Tibial nerve (tissue), 4 donors: ENCODE measurements around the gene RAB3C. TPM values are rescaled to one million over a fixed set of nuclear protein-coding genes. Genes with fewer than 3 reads are reported as not detected.

Experiments
- DNase-seq, 2 donors: peaks; one replicate each; pipeline ENCODE4 v3.0.0-alpha.2; 2019; ENCODE audit warnings: low spot score in 2 of 2
- H3K27ac ChIP-seq, 4 donors: fragments of 200-600 bp; sonication (generic) in 3 of 4; one replicate each; pipeline ENCODE4 v1.5.1; 2017 to 2019; ENCODE audit warnings: mild to moderate bottlenecking in 1 of 4
- H3K27me3 ChIP-seq, 2 donors: fragments of 200-600 bp; sonication (generic) in 1 of 2; one replicate each; pipeline versions ENCODE4 v1.5.1 to v1.6.0; 2017 to 2019
- H3K36me3 ChIP-seq, 3 donors: fragments of 200-600 bp; sonication (generic); one replicate each; pipeline ENCODE4 v1.5.1; 2018 to 2019
- H3K4me1 ChIP-seq, 4 donors: fragments of 200-600 bp; sonication (generic) in 3 of 4; one replicate each; pipeline ENCODE4 v1.5.1; 2017 to 2019
- H3K4me3 ChIP-seq, 4 donors: fragments of 200-600 bp; sonication (generic) in 3 of 4; one replicate each; pipeline ENCODE4 v1.5.1; 2017 to 2019; ENCODE audit warnings: mild to moderate bottlenecking in 1 of 4, moderate library complexity in 1 of 4
- H3K9me3 ChIP-seq, 4 donors: fragments of 200-600 bp; sonication (generic) in 3 of 4; one replicate each; pipeline ENCODE4 v1.5.1; 2017 to 2019
- CTCF ChIP-seq, 5 experiments: fragments of 200-600 bp in 3 of 5; fragments of 450-650 bp in 2 of 5; sonication (generic) in 3 of 5; IDR thresholded peaks; one replicate each; pipeline ENCODE4 v1.5.1; 2016 to 2019; ENCODE audit warnings: antibody characterized with exemption in 5 of 5, mild to moderate bottlenecking in 3 of 5, moderate library complexity in 2 of 5
- EP300 ChIP-seq, 2 donors: sonication (generic); formaldehyde crosslinking; IDR thresholded peaks; one replicate each; pipeline ENCODE4 v1.6.1; 2017; ENCODE audit warnings: antibody characterized with exemption in 2 of 2, mild to moderate bottlenecking in 1 of 2
- POLR2A ChIP-seq, 2 donors: fragments of 450-650 bp; IDR thresholded peaks; one replicate each; pipeline ENCODE4 v1.6.1; 2017; ENCODE audit warnings: antibody characterized with exemption in 2 of 2, mild to moderate bottlenecking in 2 of 2, moderate library complexity in 2 of 2
- WGBS, 2 donors: methylation state at CpG; one replicate each; pipeline ENCODE4 v1.1.5; 2018; 5-methylcytosine and 5-hydroxymethylcytosine counted together
- total RNA-seq, 4 donors: library from RNA; depleted of rRNA; stranded (reverse); fragments of >200 nt; gene quantifications; one replicate each; pipeline ENCODE4 v1.1.0, GENCODE V29; 2016

RAB3C gene
- total RNA-seq, 4 donors from 2014 or later: under 0.01 to 1.2 (median 1.0) TPM

DNA sequence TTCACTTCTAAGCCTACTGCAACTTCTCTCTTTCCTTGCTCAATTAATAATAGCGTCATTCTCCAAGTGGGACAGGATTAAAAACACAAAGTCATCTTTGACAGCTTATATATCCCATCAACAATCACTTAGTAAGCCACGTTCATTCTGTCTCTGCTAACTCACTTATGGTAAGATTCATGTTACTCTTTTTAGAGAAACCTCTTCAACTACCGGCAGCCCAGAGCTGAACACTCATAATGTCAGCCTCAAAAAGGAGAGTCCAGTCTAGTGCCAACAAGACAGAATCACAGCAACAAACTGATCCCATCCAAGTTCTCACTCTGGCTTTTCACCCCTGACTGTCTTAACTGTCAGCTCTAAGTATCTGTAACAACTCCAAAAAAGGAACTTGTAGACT lies 196.0 kb downstream of the RAB3C start:
- Histone ChIP-seq H3K9me3 (no peaks in the 10 kb centered on the region), H3K36me3 (no peaks in the 10 kb centered on the region), H3K4me3 (no peak overlapping the region), H3K27ac (no peak overlapping the region), H3K27me3 (no peaks in the 10 kb centered on the region), H3K4me1 (no peaks in the 10 kb centered on the region)
- TF ChIP-seq POLR2A (IDR thresholded peaks at IDR 0.05) (no peak), EP300 (IDR thresholded peaks at IDR 0.05) (no peak), CTCF (IDR thresholded peaks at IDR 0.05) (no peak)
- no peak for DNase-seq
- 91% methylated on average over 3 of the region's 3 CpGs for WGBS, 2 donors

- H3K27ac ChIP-seq: no peak overlapping the region
- TF ChIP-seq POLR2A (IDR thresholded peaks at IDR 0.05): no peak
- no peak for TF ChIP-seq EP300 (IDR thresholded peaks at IDR 0.05)
- TF ChIP-seq CTCF (IDR thresholded peaks at IDR 0.05): no peak
- no peak for DNase-seq
- H3K27me3 ChIP-seq: no peaks in the 10 kb centered on the region
- no peaks in the 10 kb centered on the region for H3K36me3 ChIP-seq
- H3K4me3 ChIP-seq: no peak overlapping the region
- no peaks in the 10 kb centered on the region for H3K4me1 ChIP-seq
- 65 to 78% methylated on average over 2 of the region's 2 CpGs for WGBS, 2 donors
- H3K9me3 ChIP-seq: no peaks in the 10 kb centered on the region
Measured at GRCh38 chr5:58786035-58786434, 203.2 kb downstream of the RAB3C start.

DNA sequence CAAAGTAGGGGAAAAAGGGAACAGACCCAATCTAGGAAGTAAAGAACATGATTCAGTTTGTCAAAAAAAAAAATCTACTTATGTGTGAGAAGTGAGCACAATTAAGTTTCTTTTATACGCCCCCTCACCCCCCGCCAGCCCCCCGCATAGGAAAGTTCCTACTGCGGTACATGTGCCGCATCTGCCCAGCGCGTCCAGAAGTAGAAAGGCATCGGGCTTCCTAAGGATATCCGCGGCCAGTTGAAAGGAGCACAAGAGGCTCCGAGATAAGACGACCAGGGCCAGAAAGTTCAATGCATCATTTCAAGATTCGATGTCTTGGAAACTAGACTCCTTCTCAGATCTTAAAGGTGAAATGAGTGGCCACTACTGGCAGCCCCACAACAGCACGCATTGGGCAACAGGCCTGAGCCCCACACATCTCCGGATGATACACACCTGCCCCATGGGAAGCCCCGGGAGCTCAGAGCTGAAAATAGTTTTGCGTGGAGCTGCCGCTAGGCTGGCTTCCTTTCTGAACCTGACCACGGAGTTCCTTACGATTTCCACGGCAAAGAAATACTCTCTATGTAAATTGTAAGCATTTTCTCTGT lies 203.9 kb downstream of the RAB3C start:
- Histone ChIP-seq H3K9me3 (no peaks in the 10 kb centered on the region), H3K4me3 (no peak overlapping the region), H3K27me3 (no peaks in the 10 kb centered on the region), H3K27ac (no peak overlapping the region), H3K4me1 (no peaks in the 10 kb centered on the region), H3K36me3 (no peaks in the 10 kb centered on the region)
- WGBS, 2 donors: 88 to 89% methylated on average over 21 of the region's 21 CpGs
- no peak for DNase-seq
- no peak for TF ChIP-seq EP300 (IDR thresholded peaks at IDR 0.05)
- no peak for TF ChIP-seq CTCF (IDR thresholded peaks at IDR 0.05)
- TF ChIP-seq POLR2A (IDR thresholded peaks at IDR 0.05): no peak

- no peak for DNase-seq
- TF ChIP-seq CTCF (IDR thresholded peaks at IDR 0.05): no peak
- TF ChIP-seq EP300 (IDR thresholded peaks at IDR 0.05): no peak
- no peak for TF ChIP-seq POLR2A (IDR thresholded peaks at IDR 0.05)
- Histone ChIP-seq H3K4me1 (no peaks in the 10 kb centered on the region), H3K27ac (no peak overlapping the region), H3K4me3 (no peak overlapping the region), H3K36me3 (no peaks in the 10 kb centered on the region), H3K9me3 (no peaks in the 10 kb centered on the region), H3K27me3 (no peaks in the 10 kb centered on the region)
- WGBS, 2 donors: 43 to 44% methylated on average over 3 of the region's 3 CpGs
Measured at GRCh38 chr5:58787987-58788386, 205.1 kb downstream of the RAB3C start.

DNA sequence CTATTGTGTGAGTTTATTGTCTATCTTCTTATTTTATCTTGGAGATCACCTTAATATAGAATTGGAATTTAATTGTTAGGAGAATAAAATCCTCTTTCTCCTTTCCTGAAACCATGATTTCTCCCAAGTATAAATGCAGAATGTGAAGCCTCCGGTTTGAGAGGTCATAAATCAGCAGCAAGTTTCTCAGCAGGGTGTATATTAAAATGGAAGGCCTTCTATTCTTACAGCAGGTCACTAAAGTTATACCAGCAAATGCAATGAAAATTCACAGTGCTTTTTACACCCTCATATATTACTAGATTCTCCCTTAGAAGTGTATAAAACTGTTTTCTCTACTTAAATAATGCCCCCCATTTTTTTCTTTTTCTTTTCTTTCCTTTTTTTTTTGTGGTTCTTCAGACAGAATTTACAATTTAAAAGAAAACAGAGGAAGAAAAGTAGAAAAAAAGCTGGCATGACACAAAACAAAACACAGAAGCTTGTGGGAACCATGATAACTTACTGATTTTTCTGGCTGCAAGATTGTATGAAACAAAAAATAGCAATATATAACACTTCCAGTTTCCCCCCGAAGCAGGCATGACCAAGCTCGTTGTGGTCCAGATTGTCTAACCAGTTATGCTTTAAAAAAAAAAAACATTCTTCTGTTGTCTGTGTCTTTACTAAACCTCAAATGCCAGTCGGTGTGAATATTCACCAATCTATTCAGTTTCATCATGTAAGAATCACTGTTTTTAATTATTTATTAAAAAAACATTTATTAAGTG lies 211.2 kb downstream of the RAB3C start:
- TF ChIP-seq EP300 (IDR thresholded peaks at IDR 0.05): no peak
- H3K27ac ChIP-seq: no peak overlapping the region
- H3K9me3 ChIP-seq: no peaks in the 10 kb centered on the region
- no peak overlapping the region for H3K4me3 ChIP-seq
- 42 to 46% methylated on average over 4 of the region's 4 CpGs for WGBS, 2 donors
- H3K27me3 ChIP-seq: no peaks in the 10 kb centered on the region
- H3K4me1 ChIP-seq: no peaks in the 10 kb centered on the region
- H3K36me3 ChIP-seq: no peaks in the 10 kb centered on the region
- no peak for DNase-seq
